HL-60 (cell line): ENCODE results near the gene NR2F2.

Source experiments
- DNase-seq, 2 experiments: peaks; one replicate each; pipeline ENCODE4 v3.0.0-alpha.2; 2010 to 2020; ENCODE audit warnings: low read depth in 1 of 2, low spot score in 1 of 2
- H3K27ac ChIP-seq: fragments of 250-450 bp; sonication (Bioruptor Pico); replicated peaks from 2 replicates; pipeline ENCODE4 v1.5.1; 2020; ENCODE audit warnings: mild to moderate bottlenecking, moderate library complexity
- H3K27me3 ChIP-seq: fragments of 250-450 bp; sonication (Bioruptor Pico); 2 replicates; pipeline ENCODE4 v1.5.1; 2021; ENCODE audit warnings: mild to moderate bottlenecking, moderate library complexity; ENCODE audit not compliant: insufficient read depth, poor library complexity, severe bottlenecking
- H3K4me3 ChIP-seq: replicated peaks from 2 replicates; pipeline ENCODE4 v1.5.1; 2011; ENCODE audit warnings: mild to moderate bottlenecking, control low read depth, low read length; ENCODE audit not compliant: insufficient read depth
- CTCF ChIP-seq: IDR thresholded peaks from one replicate; pipeline ENCODE4 v1.5.1; 2011; ENCODE audit warnings: low read length, control low read depth, inconsistent platforms; ENCODE audit not compliant: insufficient read depth
- GABPA ChIP-seq: IDR thresholded peaks from 2 replicates; pipeline ENCODE4 v1.6.1; 2012; ENCODE audit warnings: low read depth
- POLR2AphosphoS5 ChIP-seq: IDR thresholded peaks from 2 replicates; pipeline ENCODE4 v1.6.1; 2012; ENCODE audit warnings: low read depth
- REST ChIP-seq: IDR thresholded peaks from 2 replicates; pipeline ENCODE4 v1.6.1; 2012; ENCODE audit warnings: low read depth; ENCODE audit not compliant: insufficient replicate concordance
- SPI1 ChIP-seq: IDR thresholded peaks from 2 replicates; pipeline ENCODE4 v1.6.1; 2012; ENCODE audit warnings: low read depth, mild to moderate bottlenecking, borderline replicate concordance

Gene NR2F2

GRCh38 chr15:96294766-96295165, 35.7 kb upstream of the NR2F2 start:
- Histone ChIP-seq H3K4me3 (no peak overlapping the region), H3K27me3 (no peaks in the 10 kb centered on the region), H3K27ac (no peak overlapping the region)
- TF ChIP-seq SPI1 = no peak
- TF ChIP-seq REST = no peak
- no peak for TF ChIP-seq POLR2AphosphoS5
- TF ChIP-seq CTCF = no peak
- TF ChIP-seq GABPA = no peak
- no peak for DNase-seq

- Histone ChIP-seq H3K4me3 (no peak overlapping the region), H3K27ac (no peak overlapping the region), H3K27me3 (no peaks in the 10 kb centered on the region)
- no peak for DNase-seq
- TF ChIP-seq CTCF = no peak
- TF ChIP-seq GABPA = no peak
- no peak for TF ChIP-seq SPI1
- TF ChIP-seq REST = no peak
- TF ChIP-seq POLR2AphosphoS5 = no peak
These were observed 34.2 kb upstream of the NR2F2 start for GRCh38 chr15:96296264-96296663.

- Histone ChIP-seq H3K27me3 (no peaks in the 10 kb centered on the region), H3K4me3 (no peak overlapping the region), H3K27ac (no peak overlapping the region)
- DNase-seq = no peak
- TF ChIP-seq GABPA (no peak), POLR2AphosphoS5 (no peak), CTCF (no peak), SPI1 (no peak), REST (no peak)
These were observed 32.7 kb upstream of the NR2F2 start for GRCh38 chr15:96297783-96298182.
